Mammary epithelial cell (primary cell): ENCODE data around the gene VPS33B.

ENCODE experiments used
- CTCF ChIP-seq, 2 donors: IDR thresholded peaks in 1 of 2; conservative IDR thresholded peaks in 1 of 2; 2 replicates each; pipeline ENCODE4 v1.5.1; 2011 to 2012; ENCODE audit warnings: inconsistent platforms in 2 of 2, low read length in 2 of 2, mild to moderate bottlenecking in 2 of 2, control low read depth in 1 of 2, low read depth in 1 of 2; ENCODE audit not compliant: insufficient read depth in 1 of 2; ENCODE audit errors: extremely low read depth in 1 of 2
- EZH2 ChIP-seq: IDR thresholded peaks from 2 replicates; pipeline ENCODE4 v1.6.1; 2012; ENCODE audit warnings: low read length, inconsistent platforms, borderline replicate concordance

GRCh38 chr15:91050128-91050455, 27.7 kb upstream of the VPS33B start:
- no peak for TF ChIP-seq CTCF (conservative IDR thresholded peaks at IDR 0.05 in 1 of 2, IDR thresholded peaks at IDR 0.05 in 1 of 2; ENCODE audit: extremely low read depth in 1 of 2, insufficient read depth in 1 of 2, low read depth in 1 of 2, low read length in 2 of 2)
- no peak for TF ChIP-seq EZH2
